A549 (cell line): ENCODE measurements around the gene VSNL1. TPM values are rescaled to one million over a fixed set of nuclear protein-coding genes. Genes with fewer than 3 reads are reported as not detected.

Experiments used
- ATAC-seq, 2 experiments: fragments of 200-7000 bp in 1 of 2; fragments of >200 bp in 1 of 2; cut with Nextera tagmentation in 1 of 2; cut with Tn5 transposase in 1 of 2; 3 replicates each; pipeline versions ENCODE4 v1.8.0 to v1.9.1; 2018 to 2020; ENCODE audit warnings: mild to moderate bottlenecking in 1 of 2, moderate library complexity in 1 of 2
- CTCF ChIA-PET: fragments of 300-600 bp; sonication (Branson Sonifier 250); formaldehyde crosslinking; extraction: SDS; loops from one replicate; lab custom pipeline; 2021; ENCODE audit warnings: antibody characterized with exemption, inconsistent platforms; lab: Yijun Ruan, JAX
- POLR2A ChIA-PET: fragments of 350-600 bp; formaldehyde crosslinking; extraction: SDS; loops from one replicate; lab custom pipeline; 2021; ENCODE audit warnings: antibody characterized with exemption, inconsistent platforms; lab: Yijun Ruan, JAX
- DNase-seq, 2 experiments: peaks; one replicate each; pipeline versions ENCODE4 v3.0.0 to v3.0.0-alpha.2; 2011 to 2016; ENCODE audit warnings: low read depth in 1 of 2, low spot score in 1 of 2
- FAIRE-seq: peaks from 2 replicates; lab custom pipeline; 2011; peaks lifted over from hg19 to GRCh38; lab: Jason Lieb, UNC
- H3K27ac ChIP-seq, 2 experiments: fragments of >200 bp; sonication (Bioruptor Twin); formaldehyde crosslinking; 3 replicates each; pipeline ENCODE4 v1.5.1; 2016 to 2017
- H3K4me1 ChIP-seq: fragments of >200 bp; sonication (Bioruptor Twin); formaldehyde crosslinking; 3 replicates; pipeline ENCODE4 v1.6.1; 2016
- H3K4me2 ChIP-seq: fragments of >200 bp; sonication (Bioruptor Twin); formaldehyde crosslinking; 3 replicates; pipeline ENCODE4 v1.6.1; 2016
- H3K4me3 ChIP-seq: fragments of >200 bp; sonication (Bioruptor Twin); formaldehyde crosslinking; 3 replicates; pipeline ENCODE4 v1.5.1; 2016
- H3K9me3 ChIP-seq: fragments of >200 bp; sonication (Bioruptor Twin); formaldehyde crosslinking; 3 replicates; pipeline ENCODE4 v1.6.1; 2016
- CBX2 ChIP-seq: fragments of 200-600 bp; sonication (generic); IDR thresholded peaks from 2 replicates; pipeline ENCODE4 v1.6.1; 2016; ENCODE audit warnings: low read depth, mild to moderate bottlenecking, borderline replicate concordance
- CEBPB ChIP-seq, 2 experiments: fragments of >200 bp in 1 of 2; sonication (Bioruptor Twin) in 1 of 2; formaldehyde crosslinking in 1 of 2; IDR thresholded peaks; 2 replicates each; pipeline ENCODE4 v1.6.1; 2012 to 2016
- CHD2 ChIP-seq: fragments of 150-350 bp; IDR thresholded peaks from 2 replicates; pipeline ENCODE4 v1.6.1; 2014; ENCODE audit warnings: low read length; ENCODE audit not compliant: partially characterized antibody
- CTCF ChIP-seq: fragments of >200 bp; sonication (Bioruptor Twin); formaldehyde crosslinking; IDR thresholded peaks from 3 replicates; pipeline ENCODE4 v1.5.1; 2016
- EHMT2 ChIP-seq: fragments of 200-600 bp; sonication (generic); IDR thresholded peaks from 2 replicates; pipeline ENCODE4 v1.6.1; 2016; ENCODE audit warnings: antibody characterized with exemption, low read depth, mild to moderate bottlenecking, moderate library complexity
- ESRRA ChIP-seq: fragments of 150-350 bp; IDR thresholded peaks from 2 replicates; pipeline ENCODE4 v1.6.1; 2014; ENCODE audit warnings: mild to moderate bottlenecking, low read length, borderline replicate concordance
- FOSL2 ChIP-seq, 2 experiments: fragments of 450-650 bp in 1 of 2; fragments of >200 bp in 1 of 2; sonication (Bioruptor Twin) in 1 of 2; formaldehyde crosslinking; IDR thresholded peaks; 2 replicates each; pipeline versions ENCODE4 v1.5.0 to v1.6.1; 2016 to 2020; ENCODE audit warnings: mild to moderate bottlenecking in 1 of 2, moderate library complexity in 1 of 2
- GATA3 ChIP-seq: IDR thresholded peaks from 2 replicates; pipeline ENCODE4 v1.6.1; 2012; ENCODE audit warnings: borderline replicate concordance
- HEYL ChIP-seq: fragments of 250-450 bp; sonication (Bioruptor Pico); IDR thresholded peaks from 2 replicates; pipeline ENCODE4 v1.8.0; 2021; ENCODE audit warnings: mild to moderate bottlenecking, moderate library complexity
- HOXA7 ChIP-seq: fragments of 250-450 bp; sonication (Bioruptor Pico); IDR thresholded peaks from 2 replicates; pipeline ENCODE4 v1.5.0; 2020; ENCODE audit warnings: mild to moderate bottlenecking, moderate library complexity
- HOXB5 ChIP-seq: fragments of 250-450 bp; sonication (Bioruptor Pico); IDR thresholded peaks from 2 replicates; pipeline ENCODE4 v1.5.0; 2020; ENCODE audit warnings: mild to moderate bottlenecking, moderate library complexity
- JUN ChIP-seq, 2 experiments: fragments of >200 bp; sonication (Bioruptor Twin); formaldehyde crosslinking; IDR thresholded peaks; 2 replicates in 1 of 2; 3 replicates in 1 of 2; pipeline ENCODE4 v1.6.1; 2016 to 2017
- KDM1A ChIP-seq: fragments of 200-600 bp; sonication (generic); IDR thresholded peaks from 2 replicates; pipeline ENCODE4 v1.6.1; 2016; ENCODE audit warnings: low read depth, mild to moderate bottlenecking
- KDM5A ChIP-seq: fragments of 200-600 bp; sonication (generic); IDR thresholded peaks from 2 replicates; pipeline ENCODE4 v1.6.1; 2016; ENCODE audit warnings: antibody characterized with exemption, mild to moderate bottlenecking
- NFE2L2 ChIP-seq: fragments of 150-350 bp; conservative IDR thresholded peaks from 2 replicates; pipeline ENCODE4 v1.6.1; 2014; ENCODE audit warnings: low read length
- NPAS2 ChIP-seq: fragments of 250-450 bp; sonication (Bioruptor Pico); IDR thresholded peaks from 2 replicates; pipeline ENCODE4 v1.8.0; 2022; ENCODE audit warnings: mild to moderate bottlenecking, moderate library complexity, borderline replicate concordance
- RAD21 ChIP-seq, 2 experiments: fragments of >200 bp in 1 of 2; sonication (Bioruptor Twin) in 1 of 2; formaldehyde crosslinking in 1 of 2; IDR thresholded peaks in 1 of 2; conservative IDR thresholded peaks in 1 of 2; 2 replicates in 1 of 2; 3 replicates in 1 of 2; pipeline ENCODE4 v1.6.1; 2012 to 2018; ENCODE audit warnings: inconsistent platforms in 1 of 2
- RNF2 ChIP-seq: fragments of 200-600 bp; sonication (generic); IDR thresholded peaks from 2 replicates; pipeline ENCODE4 v1.6.1; 2016; ENCODE audit warnings: low read depth, mild to moderate bottlenecking, antibody characterized with exemption, moderate library complexity, borderline replicate concordance
- SMC3 ChIP-seq: fragments of >200 bp; sonication (Bioruptor Twin); formaldehyde crosslinking; IDR thresholded peaks from 3 replicates; pipeline ENCODE4 v1.6.1; 2018; ENCODE audit warnings: inconsistent platforms
- SREBF2 ChIP-seq: fragments of 450-650 bp; IDR thresholded peaks from 2 replicates; pipeline ENCODE4 v1.6.1; 2014; ENCODE audit warnings: mild to moderate bottlenecking, moderate library complexity
- TFCP2L1 ChIP-seq: fragments of 250-450 bp; sonication (Bioruptor Pico); IDR thresholded peaks from 2 replicates; pipeline ENCODE4 v1.5.0; 2021; ENCODE audit warnings: mild to moderate bottlenecking
- USF2 ChIP-seq: fragments of 450-650 bp; IDR thresholded peaks from 2 replicates; pipeline ENCODE4 v1.6.1; 2014; ENCODE audit warnings: antibody characterized with exemption
- ZNF302 ChIP-seq: fragments of 250-450 bp; sonication (Bioruptor Pico); IDR thresholded peaks from 2 replicates; pipeline ENCODE4 v1.9.0; 2021; ENCODE audit warnings: inconsistent platforms, mild to moderate bottlenecking, moderate library complexity
- ZSCAN20 ChIP-seq: fragments of 250-450 bp; sonication (Bioruptor Pico); IDR thresholded peaks from 2 replicates; pipeline ENCODE4 v1.8.0; 2022; ENCODE audit warnings: mild to moderate bottlenecking, moderate library complexity
- WGBS: methylation state at CpG from one replicate; pipeline ENCODE4 v1.1.6; 2017; ENCODE audit errors: missing lambda C conversion rate; 5-methylcytosine and 5-hydroxymethylcytosine counted together
- polyA plus RNA-seq, 4 experiments: library from polyadenylated mRNA; depleted of rRNA in 3 of 4; stranded (reverse); fragments of >200 nt; fragmentation: RNase III in 1 of 4; extraction: RNeasy Plus Mini Kit Qiagen cat#74134 plus additional on column Dnase treatment in 1 of 4; gene quantifications; 2 replicates in 3 of 4; 3 replicates in 1 of 4; pipeline ENCODE4 v1.2.3, GENCODE V29; 2011 to 2017
- TF ChIP-seq, protein P1 (sequence below): fragments of >200 bp; sonication (Bioruptor Twin); formaldehyde crosslinking; IDR thresholded peaks from 2 replicates; pipeline ENCODE4 v1.6.1; 2016

VSNL1 gene
- polyA plus RNA-seq, 2 of the 4 experiments (the other 2 are of a cell fraction): not detected

DNA sequence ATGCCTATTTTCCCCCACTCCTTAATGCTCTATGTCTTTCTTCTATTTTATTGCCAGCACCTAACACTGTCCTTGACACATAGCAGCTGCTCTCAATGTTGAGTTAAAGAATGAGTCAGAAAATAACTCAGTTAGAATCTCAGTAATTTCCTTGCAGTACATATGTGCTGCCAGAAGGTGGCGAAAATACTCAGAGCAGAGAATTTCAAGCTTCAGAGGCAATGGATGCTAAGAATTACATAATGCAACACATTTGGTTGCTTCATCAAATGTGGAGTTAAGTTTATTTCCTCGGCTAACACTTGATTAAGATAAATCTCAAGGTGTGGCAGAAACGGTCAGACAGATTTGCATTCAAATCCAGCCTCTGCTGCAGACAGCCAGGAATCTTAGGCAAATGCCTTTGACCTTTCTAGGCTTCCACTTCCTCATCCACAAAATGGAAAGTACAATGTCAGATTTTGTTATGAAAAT, 105.6 kb downstream of the VSNL1 start:
- Histone ChIP-seq H3K4me2 (peak overlapping the region; percentile 19; the same call in 1 of the 3 replicates), H3K27ac (peak overlapping the region; percentile 25 to 65; a peak in 4 of 6 replicates), H3K4me1 (peaks cover 30% of the 10 kb centered on the region), H3K4me3 (no peak overlapping the region), H3K9me3 (no peaks in the 10 kb centered on the region)
- POLR2A ChIA-PET: interaction anchor here (0.9 kb wide), 1 partner anchor 25 kb away, joined by 4 read pairs; no protein-coding TSS in a partner anchor
- TF ChIP-seq CHD2 (no peak), KDM1A (no peak), SMC3 (peak; percentile 72), GATA3 (no peak), ZNF302 (CRISPR knock-in tag) (no peak), RNF2 (no peak), ZSCAN20 (no peak), CEBPB (IDR thresholded peaks at IDR 0.05) (peak; percentile 83), TFCP2L1 (CRISPR knock-in tag) (no peak), HOXA7 (CRISPR knock-in tag) (no peak), CTCF (peak; percentile 82), RAD21 (conservative IDR thresholded peaks at IDR 0.05 in 1 of 2, IDR thresholded peaks at IDR 0.05 in 1 of 2) (peak; percentile 57 to 75), KDM5A (no peak), SREBF2 (no peak), EHMT2 (no peak), HOXB5 (CRISPR knock-in tag) (no peak), FOSL2 (IDR thresholded peaks at IDR 0.05) (peak; percentile 32; the same call in 1 of the 2 replicates), FOSL2 (CRISPR knock-in tag; IDR thresholded peaks at IDR 0.05) (peak; percentile 76), ESRRA (no peak)
- TF ChIP-seq, protein P1, sequence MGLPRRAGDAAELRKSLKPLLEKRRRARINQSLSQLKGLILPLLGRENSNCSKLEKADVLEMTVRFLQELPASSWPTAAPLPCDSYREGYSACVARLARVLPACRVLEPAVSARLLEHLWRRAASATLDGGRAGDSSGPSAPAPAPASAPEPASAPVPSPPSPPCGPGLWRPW: 0 out of 2 replicates have a peak, but pooled peaks have one; percentile 9
- peak; percentile 63 for FAIRE-seq
- CTCF ChIA-PET: interaction anchor here (0.7 to 10.6 kb wide), 28 partner anchors 11 to 337 kb away, joined by 3 to 88 read pairs (median 5); no protein-coding TSS in a partner anchor
- 1% methylated on average over 3 of the region's 3 CpGs for WGBS
- peak; percentile 41 to 75 for DNase-seq
- ATAC-seq: peak; percentile 38 to 72; a peak in 3 of 6 replicates

GRCh38 chr2:17646838-17647701, 106.6 kb downstream of the VSNL1 start:
- peaks cover 30% of the 10 kb centered on the region for H3K4me1 ChIP-seq
- FAIRE-seq: no peak
- TF ChIP-seq CBX2: no peak
- TF ChIP-seq NFE2L2: no peak
- TF ChIP-seq JUN (IDR thresholded peaks at IDR 0.05): no peak
- no peak for TF ChIP-seq TFCP2L1 (CRISPR knock-in tag)
- no peak for TF ChIP-seq USF2
- no peak for TF ChIP-seq HEYL (CRISPR knock-in tag)
- TF ChIP-seq NPAS2 (CRISPR knock-in tag): no peak
- TF ChIP-seq, all 56 proteins: peak for 0
- 82% methylated on average over 5 of the region's 5 CpGs for WGBS
- no peak for DNase-seq
- no peak for ATAC-seq
- no peak overlapping the region for H3K4me3 ChIP-seq
- H3K9me3 ChIP-seq: no peaks in the 10 kb centered on the region
- ChIA-PET CTCF (interaction anchor here (1.3 to 10.6 kb wide), 11 partner anchors 12 to 337 kb away, joined by 4 to 88 read pairs (median 9); no protein-coding TSS in a partner anchor), POLR2A (no interaction called here)
- H3K4me2 ChIP-seq: no peak overlapping the region
- peak overlapping the region; percentile 25 to 48; a peak in 4 of 6 replicates for H3K27ac ChIP-seq
